ENCODE data around the gene SVEP1.
"Not testable (repeated sequence)": the region's sequence is repeated elsewhere in the genome, so short reads cannot be mapped to it uniquely, and the experiment has no call there.

Gene SVEP1

GRCh38 chr9:110444911-110445310 lies 134.6 kb downstream of the SVEP1 start:
- peak; percentile 97 for DNase-seq (ENCODE audit: low read depth)

GRCh38 chr9:110443866-110444220 lies 135.7 kb downstream of the SVEP1 start:
- DNase-seq (ENCODE audit: low read depth): peak; percentile 90

GRCh38 chr9:110443146-110443865 lies 136.2 kb downstream of the SVEP1 start:
- peak; percentile 81 for DNase-seq (ENCODE audit: low read depth)

GRCh38 chr9:110440796-110441195 lies 138.7 kb downstream of the SVEP1 start:
- DNase-seq (ENCODE audit: low read depth): no peak

- peak; percentile 92 for DNase-seq (ENCODE audit: low read depth)
Measured at GRCh38 chr9:110440172-110440571, 139.4 kb downstream of the SVEP1 start.

GRCh38 chr9:110432253-110432652 lies 147.3 kb downstream of the SVEP1 start:
- peak; percentile 68 for DNase-seq (ENCODE audit: low read depth)

- DNase-seq (ENCODE audit: low read depth): peak; percentile 6
Measured at GRCh38 chr9:110429453-110429852, 150.1 kb downstream of the SVEP1 start.

- DNase-seq (ENCODE audit: low read depth): peak; percentile 57
Measured at GRCh38 chr9:110427497-110428104, 151.9 kb downstream of the SVEP1 start.

GRCh38 chr9:110426052-110426709 lies 153.4 kb downstream of the SVEP1 start:
- DNase-seq (ENCODE audit: low read depth): peak; percentile 43

GRCh38 chr9:110414471-110414870 lies 165.1 kb downstream of the SVEP1 start:
- DNase-seq (ENCODE audit: low read depth): no peak

- DNase-seq (ENCODE audit: low read depth): no peak
Measured at GRCh38 chr9:110410961-110411360, 168.6 kb downstream of the SVEP1 start.

- no peak for DNase-seq (ENCODE audit: low read depth)
Measured at GRCh38 chr9:110408598-110408997, 170.9 kb downstream of the SVEP1 start.

GRCh38 chr9:110405858-110406443 lies 173.6 kb downstream of the SVEP1 start:
- DNase-seq (ENCODE audit: low read depth): no peak

- no peak for DNase-seq (ENCODE audit: low read depth)
Measured at GRCh38 chr9:110404473-110404872, 175.1 kb downstream of the SVEP1 start.

- DNase-seq (ENCODE audit: low read depth): no peak
Measured at GRCh38 chr9:110399983-110400382, 179.6 kb downstream of the SVEP1 start.

GRCh38 chr9:110398992-110399391 lies 180.5 kb downstream of the SVEP1 start:
- DNase-seq (ENCODE audit: low read depth): not testable (repeated sequence)

- DNase-seq (ENCODE audit: low read depth): no peak
Measured at GRCh38 chr9:110391826-110392485, 187.6 kb downstream of the SVEP1 start.

- no peak for DNase-seq (ENCODE audit: low read depth)
Measured at GRCh38 chr9:110389148-110389750, 190.3 kb downstream of the SVEP1 start.

GRCh38 chr9:110383491-110383890 lies 196.1 kb downstream of the SVEP1 start:
- DNase-seq (ENCODE audit: low read depth): no peak

GRCh38 chr9:110382731-110383130 lies 196.8 kb downstream of the SVEP1 start:
- DNase-seq (ENCODE audit: low read depth): no peak

GRCh38 chr9:110371411-110372007 lies 208.0 kb downstream of the SVEP1 start:
- no peak for DNase-seq (ENCODE audit: low read depth)

- peak; percentile 31 for DNase-seq (ENCODE audit: low read depth)
Measured at GRCh38 chr9:110370315-110370714, 209.2 kb downstream of the SVEP1 start.
